Umbilical cord (tissue), 2 donors: ENCODE data around the gene ARF3. TPM values are rescaled to one million over a fixed set of nuclear protein-coding genes. Genes with fewer than 3 reads are reported as not detected.

Experiments used
- DNase-seq: peaks from one replicate; pipeline ENCODE4 v3.0.0-alpha.2; 2015; ENCODE audit warnings: low spot score
- total RNA-seq: library from RNA; depleted of rRNA; stranded (reverse); fragments of >200 nt; gene quantifications from one replicate; pipeline ENCODE4 v1.2.3, GENCODE V29; 2014; ENCODE audit warnings: low replicate concordance; ENCODE audit not compliant: insufficient read depth

Gene ARF3
- 25.3 TPM for total RNA-seq

DNA sequence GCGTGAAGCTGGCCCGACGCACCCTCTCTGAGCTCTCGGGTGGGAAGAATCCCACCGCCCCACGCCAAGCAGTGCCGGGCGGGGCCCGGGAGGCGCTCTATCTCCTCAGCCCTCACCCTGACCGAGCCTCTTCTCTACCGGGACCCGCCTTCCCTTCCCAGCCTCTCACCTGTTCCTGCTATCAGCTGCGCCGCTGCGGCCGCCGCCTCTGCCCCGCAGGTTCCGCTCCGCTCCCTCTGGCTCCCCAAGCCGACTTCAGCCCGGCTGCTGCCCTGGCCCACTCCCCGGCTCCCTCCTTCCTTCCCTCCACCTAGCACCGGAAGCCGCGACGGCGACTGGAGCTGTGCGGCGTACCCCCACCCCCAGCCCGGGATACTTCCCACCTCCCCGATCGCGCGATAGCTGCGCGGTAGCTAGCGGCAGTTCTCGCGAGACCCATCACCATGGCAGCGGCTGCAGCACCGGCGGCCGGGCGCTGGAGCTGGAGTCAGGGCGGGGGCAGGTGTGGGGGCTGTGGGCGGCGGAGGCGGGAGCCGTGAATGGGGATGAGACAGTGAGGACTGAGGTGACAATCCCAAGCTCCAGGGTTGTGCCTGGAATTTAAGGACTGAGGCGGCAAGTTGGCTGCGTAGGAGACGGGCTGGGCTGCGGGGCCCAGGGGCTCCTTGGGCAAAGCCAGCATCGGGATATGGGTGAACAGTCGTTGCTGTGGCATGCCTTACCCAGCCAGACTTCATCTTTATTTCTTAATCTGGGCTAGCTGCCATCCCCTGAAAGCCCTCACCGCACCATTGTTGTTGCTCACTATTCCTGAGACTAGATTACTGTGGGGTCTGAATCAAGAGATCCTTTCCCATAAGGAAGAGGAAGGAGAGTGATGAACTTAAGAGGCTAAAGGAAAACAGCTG lies at the start of gene ARF3:
Gene ARF3 (minus strand): TSS at position 347 of the 908 bp plus-strand sequence. CDS start 16,392 bp downstream, outside the sequence.
- DNase-seq: peak; percentile 97

DNA sequence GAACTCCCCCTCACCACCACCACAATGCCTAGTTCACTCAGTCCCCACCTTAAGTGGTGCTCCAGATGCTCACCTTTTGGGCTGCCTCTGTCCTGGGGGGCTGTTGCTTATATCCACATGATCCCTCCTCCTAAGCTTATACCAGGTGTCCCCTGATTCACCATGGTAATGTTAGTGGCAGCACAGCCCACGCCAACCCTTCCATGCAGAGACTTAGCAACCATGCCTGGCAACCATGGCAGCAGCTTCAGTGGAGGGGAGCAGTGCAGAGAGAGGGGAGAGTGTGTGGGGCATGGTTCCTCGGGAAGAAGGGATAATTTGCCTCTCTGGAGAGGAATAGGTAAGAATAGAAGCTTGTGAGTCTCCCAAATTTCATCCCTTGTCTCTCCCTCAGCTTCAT lies 43.1 kb upstream of the ARF3 start:
- no peak for DNase-seq

DNA sequence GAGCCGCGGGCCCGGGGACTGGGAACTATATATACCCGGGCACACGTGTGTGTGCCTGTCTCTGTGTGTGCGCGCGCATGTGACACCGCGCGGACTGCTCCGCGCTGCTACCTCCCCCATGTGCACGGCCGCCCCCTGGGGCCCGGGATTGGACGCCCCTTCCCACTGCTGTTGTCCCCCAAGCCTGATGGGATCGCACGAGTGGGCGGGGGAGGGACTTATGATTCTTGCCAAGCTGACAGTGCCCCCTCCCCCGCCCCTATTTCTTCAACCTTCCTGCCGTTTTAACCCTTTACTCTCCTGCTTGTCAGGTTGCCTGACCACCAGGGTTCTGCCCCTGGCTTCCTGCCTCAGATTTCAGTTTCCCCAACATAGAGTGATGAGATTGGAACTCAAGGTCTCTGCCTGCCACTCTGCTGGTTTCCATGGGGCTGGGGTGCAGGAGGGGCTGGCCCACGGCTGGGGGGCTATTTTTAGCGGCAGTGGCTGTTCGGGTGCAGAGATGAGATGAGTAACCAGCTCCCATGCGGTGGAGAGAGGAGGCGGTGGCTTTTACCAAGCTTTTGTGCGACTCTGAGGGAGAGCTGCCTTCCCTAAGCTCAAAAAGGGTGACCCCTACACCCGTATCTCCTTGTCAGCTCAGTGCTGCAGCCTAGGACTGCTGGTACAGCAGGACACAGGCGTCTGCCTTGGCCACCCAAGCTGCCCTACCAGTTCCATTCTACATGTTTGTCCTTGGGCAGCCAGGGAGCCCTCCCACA lies 42.3 kb upstream of the ARF3 start, which contains the start of gene DDN:
Gene DDN (minus strand): TSS at position 5 of the 761 bp plus-strand sequence. CDS start 88 bp downstream, outside the sequence.
- DNase-seq: no peak

DNA sequence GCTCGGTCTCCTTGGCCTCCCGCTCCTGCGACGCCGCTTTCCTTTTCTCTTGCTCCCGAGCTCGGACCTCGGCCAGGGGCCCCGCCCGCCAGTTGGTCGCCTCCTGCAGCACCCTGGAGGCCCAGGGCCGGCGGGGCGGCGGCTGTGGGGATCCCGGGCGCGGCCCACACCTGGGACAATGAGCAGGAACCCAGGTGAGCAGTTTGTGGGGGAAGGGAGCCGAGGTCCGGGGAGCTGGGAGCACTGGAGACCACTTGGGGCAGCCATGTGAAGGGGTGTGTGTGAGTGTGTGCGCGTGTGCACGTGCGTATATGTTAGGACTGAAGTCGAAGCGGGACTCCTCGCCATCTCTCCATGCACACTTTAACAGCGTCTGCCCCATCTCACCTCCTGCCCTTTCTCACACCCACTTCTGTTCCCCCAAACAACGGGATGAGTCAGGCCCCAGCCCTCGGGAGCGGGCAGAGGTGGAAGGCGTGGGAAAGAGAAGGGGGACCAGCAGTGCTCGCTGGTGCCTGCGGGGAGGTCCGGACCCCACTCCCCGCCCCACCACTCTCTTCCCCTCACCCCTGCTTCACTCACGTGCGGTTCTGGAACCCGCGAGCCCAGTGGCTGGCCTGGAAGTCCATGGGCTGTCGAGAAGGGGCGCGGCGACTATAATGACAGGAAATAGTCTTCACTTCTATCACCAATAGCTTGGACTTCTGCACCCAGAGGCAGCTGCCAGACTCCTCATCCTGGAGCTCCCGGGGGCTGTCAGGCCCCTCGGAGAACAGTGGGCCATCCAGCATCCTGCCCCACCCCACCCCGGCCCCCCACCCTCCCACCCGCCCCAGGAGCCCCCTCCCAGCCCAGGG lies 41.4 kb upstream of the ARF3 start:
- no peak for DNase-seq

DNA sequence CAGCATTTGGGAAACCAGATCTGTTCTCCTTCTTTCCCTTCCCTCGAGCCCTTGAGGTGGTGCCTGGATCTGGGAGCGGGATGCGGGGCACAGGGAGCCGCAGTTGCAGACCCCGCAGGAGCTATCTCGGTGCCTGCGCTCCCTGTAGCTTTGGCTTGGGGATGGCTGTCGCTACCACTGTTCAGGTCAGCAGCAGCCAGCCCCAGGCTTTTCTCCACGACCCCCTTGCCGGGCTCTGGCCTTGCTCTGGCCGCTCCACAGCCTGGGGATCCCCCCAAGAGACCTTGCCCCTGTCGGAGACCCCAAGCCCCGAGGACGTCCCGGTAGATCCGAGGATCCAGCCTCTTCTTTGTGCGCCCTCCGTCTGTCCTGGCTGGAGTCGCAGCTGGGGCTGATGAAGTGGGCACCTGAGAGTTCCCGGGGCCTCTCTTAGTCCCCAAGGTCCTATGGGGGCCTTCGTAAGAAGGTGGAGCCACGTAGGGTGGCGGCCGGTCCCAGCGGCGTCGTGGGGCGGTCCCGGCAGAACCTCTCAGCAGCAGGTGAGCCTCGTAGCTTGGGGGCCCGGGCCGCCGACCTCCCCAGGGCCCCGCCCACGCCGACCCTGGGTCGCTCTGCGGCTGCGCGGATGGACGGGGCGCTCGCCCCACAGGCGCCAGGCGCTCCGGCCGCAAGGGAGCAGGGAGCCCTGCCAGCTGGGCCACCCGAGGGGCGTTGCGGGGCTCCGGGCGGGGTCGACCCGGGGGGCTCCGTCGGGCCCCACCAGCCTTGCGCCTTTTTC lies 40.6 kb upstream of the ARF3 start:
- no peak for DNase-seq

DNA sequence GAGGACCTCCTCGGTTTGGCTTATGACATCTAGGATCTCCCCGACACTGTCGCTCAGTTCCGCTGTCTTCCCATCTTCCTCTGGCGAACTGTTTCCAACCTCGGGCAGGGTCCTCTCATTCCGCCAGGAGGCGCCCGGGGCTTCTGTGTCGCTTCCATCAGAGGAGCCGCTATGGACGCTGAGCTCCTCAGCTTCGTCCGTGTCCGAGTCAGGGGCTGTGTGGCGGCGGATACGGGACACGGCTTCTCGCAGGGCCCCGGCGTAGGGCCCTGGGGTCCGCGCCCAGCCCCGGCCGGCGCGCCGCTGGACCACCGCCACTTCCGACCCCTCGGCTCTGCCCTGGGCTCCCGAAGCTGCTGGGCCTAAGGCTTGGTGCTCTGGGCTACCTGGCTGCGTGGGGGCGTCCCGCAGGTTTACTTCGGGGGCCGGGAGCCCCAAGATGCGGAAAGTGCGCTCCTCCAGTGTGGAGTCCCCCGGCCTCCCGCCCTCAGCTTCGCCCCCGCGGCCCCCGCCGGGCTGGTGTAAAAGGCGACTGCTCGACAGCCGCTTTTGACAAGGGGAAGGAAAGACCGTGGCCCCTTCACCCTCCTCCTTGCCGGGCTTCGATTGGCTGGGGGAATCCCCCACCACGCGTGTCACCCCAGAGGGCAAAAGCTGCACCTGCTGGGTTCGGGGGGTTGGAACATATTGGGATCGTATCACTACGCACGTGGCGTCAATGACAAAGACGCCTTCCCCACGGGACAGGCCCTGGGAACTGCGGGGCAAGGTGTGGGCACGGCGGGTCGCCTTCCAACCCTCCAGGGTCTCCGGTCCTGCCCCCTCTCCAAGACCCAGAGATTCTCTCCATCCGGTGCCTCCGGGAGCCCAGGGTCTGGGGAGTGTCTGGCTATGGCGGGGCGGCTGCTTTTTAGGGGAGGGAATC lies 39.8 kb upstream of the ARF3 start:
- peak; percentile 77 for DNase-seq

DNA sequence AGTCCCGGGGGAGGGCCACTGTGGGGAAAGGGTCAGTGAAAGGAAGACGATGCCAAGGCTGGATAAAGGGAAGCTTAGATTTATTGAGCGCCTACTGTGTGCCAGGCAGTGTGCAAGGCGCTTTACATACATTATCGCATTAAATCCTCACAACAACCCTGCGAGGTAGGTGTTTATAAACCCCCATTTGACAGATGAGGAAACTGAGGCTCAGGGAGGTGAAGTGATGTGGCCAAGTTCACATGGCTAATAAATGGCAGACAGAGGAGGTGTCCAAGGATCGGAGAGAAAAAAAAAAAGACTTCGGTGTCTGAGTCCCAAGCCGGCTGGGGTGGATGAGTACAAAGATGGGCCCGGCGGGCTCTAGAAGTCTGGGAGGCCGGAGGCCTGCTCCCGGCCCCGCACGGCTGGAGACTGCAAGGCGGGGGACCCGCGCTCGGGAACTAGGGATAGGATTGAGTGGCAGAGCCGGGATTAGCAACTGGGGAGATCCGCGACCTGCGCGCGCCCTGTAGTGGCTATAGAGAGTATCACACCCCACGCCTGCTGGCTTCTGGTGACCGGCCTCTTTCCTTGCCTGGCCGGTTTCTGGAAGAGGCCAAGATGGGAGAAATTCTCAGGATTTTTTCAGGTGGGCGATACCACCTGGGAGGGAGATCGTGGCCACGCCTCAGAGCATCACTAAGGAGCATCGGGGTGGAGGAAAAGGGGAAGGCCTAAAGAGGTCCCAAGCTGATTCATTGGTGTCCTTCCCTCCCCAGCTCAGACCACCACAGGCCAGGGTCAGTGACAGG lies 38.0 kb upstream of the ARF3 start:
- DNase-seq: peak; percentile 87

DNA sequence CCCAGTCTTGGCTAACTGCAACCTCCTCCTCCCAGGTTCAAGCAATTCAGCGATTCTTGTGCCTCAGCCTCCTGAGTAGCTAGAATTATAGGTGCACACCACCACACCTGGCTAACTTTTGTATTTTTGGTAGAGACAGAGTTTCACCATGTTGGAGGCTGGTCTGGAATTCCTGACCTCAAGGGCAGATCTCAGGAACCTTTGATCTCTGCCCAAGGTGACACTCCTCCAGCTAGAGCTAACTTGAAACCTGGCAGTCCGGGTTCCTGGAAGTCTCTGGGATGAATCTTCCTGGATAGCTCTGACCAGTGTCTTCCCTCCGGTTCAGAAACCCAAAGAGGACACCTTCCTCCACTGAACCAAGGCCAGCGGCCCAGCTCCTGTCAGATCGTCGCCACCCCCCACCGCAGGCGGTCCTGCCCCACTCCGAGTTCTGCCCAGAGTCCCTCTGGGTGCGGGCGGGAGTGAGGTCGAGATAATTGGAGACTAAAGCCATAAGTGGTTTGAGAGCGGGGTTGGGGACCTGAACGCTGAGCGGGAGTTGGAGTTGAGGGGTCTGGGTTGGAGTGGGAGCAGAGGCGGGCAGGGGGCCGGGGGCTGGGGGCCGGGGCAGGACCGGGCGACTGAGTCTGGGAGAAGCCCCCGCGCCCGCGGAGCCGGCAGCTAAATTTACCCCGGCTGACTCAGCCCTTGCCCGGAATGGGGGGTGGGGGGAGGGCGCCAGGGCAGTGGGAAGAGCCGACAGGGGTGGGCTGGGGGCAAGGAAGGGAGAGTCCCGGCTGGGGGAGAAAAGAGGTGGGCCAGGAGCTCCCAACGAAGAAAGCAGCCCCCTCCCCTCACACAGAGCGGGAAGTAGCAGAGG lies 37.2 kb upstream of the ARF3 start:
- no peak for DNase-seq

DNA sequence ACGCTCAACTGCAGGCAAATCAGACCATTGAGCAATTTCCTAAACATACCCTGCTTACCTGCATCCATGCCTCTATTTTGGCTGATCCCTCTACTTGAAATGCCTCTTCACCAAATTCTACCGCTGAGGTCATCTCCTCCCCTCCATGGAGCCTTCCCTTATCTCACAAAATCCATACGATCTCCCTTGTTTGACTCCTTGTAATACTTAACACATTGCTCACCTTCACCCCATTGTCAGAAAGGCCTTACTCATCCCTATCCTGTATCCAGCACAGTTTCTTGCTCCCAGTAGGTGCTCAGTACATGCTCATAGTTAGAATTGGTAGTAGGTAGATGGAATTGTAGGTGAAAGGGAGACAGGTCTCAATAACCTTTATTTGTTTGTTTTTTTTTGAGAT lies 36.5 kb upstream of the ARF3 start:
- DNase-seq: no peak

DNA sequence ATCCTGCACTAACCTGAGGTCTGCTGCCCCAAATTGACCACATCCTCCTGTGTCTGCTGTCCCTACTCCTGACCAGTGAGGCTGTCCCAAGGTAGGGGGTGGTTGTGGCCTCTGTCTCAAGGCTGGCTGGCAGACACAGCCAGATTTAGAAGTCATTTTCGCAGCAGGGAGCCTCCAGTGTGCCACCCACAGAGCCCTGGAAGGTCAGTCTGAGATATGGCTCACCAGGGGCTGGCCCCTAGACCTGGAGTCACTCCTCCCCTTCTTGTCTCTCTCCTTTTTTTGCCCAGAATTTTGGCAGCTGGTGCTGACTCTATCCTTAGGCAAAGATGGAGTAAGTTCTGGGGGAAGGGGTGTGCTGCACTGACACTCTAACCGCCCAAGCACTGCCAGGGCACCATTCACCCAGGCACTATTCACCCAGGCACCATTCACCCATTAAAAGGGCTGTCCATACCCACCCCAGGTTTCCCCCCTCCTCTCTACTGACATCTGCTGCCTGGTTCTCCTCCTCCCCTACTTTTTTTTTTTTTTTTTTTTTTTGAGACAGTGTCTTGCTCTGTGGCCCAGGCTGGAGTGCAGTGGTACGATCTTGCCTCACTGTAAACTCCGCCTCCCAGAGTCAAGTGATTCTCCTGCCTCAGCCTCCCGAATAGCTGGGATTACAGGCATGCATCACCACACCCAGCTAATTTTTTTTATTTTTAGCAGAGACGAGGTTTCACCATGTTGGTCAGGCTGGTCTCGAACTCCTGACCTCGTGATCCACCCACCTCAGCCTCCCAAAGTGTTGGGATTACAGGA lies 34.2 kb upstream of the ARF3 start:
- DNase-seq: no peak

DNA sequence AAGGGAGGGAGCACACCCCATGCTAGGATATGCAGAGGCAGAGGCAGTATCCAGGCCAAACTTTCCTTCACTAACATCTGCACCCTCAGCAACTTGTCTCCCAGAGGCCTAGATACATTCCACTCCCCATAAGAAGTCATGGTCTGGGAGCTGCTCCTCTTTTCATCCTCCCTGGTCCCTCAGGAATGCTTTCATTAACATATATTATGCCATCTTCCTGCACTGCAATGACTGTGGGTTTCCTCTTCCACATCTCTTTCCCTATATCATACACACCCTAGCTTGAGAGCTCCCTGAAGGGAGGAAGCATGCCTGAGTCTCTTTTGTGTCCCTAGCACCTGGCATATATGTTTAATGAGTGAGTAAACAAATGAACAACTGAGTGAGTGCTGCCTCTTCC lies 33.3 kb upstream of the ARF3 start:
- DNase-seq: no peak

DNA sequence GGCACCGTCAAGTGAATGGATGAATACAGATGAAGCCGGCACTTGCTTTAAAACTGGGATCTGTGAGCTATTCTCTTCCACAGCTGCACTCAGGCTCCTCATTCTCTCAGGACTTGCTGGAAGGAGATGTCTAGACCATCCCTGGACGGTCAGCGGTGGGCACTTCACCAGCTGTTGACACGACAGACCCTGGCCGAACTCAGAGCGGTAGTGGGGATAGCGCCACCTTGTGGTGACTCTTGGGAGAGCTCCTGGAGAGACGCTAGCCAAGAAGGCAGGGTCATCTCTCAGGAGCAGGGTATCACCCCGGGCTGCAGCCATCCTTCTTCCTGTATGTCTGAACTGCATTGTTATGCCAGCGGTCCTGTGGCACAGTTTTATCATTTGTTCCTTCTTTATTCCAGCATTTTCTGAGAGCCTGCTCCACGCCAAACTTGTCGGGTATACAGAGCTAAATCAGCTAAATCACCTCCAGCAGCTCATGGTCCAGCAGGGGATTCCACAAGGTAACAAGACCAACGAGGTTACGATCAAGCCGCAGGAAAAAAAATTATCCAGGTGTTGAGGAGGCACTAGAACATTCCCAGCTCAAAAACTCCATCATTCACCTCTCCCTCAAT lies 30.9 kb upstream of the ARF3 start:
- no peak for DNase-seq

DNA sequence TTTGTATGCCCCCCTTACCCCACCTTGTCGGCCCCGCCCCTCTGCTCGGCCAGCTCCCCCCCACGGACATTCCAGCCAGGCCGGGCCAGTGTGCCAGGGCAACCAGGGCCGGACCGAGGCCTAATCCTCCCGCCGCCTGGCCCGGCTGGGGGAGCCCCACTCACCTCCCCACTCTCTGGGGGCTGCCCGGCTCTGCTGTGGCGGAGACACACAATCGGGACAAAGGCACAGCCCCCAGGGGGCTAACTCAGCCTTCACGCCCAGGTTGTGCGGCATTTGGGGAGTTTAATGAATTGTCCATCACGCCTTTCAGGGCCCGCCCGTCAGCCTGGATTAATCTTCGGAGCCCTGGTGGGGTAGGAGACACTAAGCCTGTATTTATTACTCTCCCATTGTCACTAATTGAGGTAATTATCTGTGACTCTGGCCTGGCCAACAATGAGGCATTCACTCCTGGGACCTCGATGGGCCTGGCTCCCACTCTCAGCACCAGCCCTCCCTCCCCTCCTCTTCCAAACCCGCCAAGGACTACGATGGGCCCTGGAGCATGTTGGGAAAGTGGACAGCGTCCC lies 29.5 kb upstream of the ARF3 start:
- no peak for DNase-seq

DNA sequence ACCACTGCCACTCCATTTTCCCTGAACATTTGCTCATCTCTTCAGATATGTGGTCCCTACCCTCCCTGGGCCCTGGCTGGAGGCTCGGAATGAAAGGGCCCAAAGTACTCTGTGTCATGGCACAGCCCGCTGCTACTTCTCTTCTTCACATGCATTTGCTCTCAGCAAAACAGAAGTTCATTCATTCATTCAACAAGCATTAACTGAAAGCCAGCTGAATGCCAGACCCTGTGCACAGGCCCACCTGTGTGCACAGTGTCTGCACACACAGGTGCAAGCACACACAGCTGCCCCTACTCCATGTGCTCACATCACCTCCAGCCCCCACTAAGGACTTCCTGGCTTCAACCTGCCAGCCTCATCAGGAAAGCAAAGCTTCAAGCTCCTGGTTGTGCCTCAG lies 28.6 kb upstream of the ARF3 start:
- no peak for DNase-seq

DNA sequence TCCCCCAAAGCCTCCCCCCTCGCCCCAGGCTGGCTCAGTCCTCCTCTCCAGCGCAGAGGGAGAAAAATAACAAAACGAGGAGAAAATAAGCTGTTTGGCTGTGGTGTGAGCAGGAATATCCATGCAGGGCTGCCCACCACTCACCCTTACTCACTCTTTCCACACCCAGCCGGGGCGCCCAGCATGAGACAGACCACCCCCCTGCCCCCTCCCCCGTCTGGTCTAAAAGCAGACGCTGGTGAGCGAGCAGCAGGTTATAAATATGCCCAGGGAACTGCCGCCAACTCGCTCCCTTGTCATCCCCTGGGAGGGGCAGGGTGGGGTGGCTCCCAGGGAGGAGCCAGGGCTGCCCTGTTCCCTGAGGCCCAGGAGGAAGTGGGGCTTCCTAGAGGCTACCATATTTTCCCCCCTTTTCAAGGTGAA lies 28.2 kb upstream of the ARF3 start:
- no peak for DNase-seq

DNA sequence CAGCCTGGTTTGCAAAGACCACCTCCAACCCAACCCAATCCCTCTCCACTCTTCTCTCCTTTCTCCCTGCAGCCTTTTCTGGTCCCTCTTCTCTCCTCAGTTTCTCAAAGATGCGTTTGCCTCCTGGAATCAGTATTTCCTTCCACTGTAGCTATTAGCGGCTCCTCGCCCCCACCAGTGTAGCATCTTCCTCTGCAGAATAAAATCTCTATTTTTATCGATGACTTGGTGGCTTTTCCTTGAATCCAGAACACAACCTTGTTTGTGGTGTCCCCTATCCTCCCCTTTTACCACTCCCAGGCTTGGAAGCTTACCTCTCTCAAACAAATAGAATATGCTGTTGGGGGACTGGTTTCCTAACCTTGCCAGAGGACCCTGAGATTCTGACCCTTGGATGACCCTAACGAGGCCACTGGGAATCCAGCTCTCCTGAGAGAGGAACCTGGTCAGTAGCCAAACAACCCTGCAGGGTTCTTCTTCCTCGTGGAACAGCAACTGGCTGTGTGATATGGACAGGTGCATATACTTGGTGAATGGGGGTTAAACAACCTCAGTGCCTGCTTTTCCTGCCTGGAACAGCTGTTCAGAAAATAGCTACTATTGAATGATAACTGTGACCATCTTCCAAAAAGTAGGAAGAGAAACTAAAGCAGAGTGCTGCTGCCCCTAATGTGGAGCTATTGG lies 25.3 kb upstream of the ARF3 start:
- DNase-seq: no peak
